NCI-H2196 treated with DMSO at 0.1 percent for 48 hours (cell line): ENCODE measurements around the gene CHCHD3.

Experiments used
- DNase-seq: peaks from one replicate; lab custom pipeline; 2025; ENCODE audit not compliant: unreplicated experiment; lab: John Stamatoyannopoulos, UW

The CHCHD3 gene

DNA sequence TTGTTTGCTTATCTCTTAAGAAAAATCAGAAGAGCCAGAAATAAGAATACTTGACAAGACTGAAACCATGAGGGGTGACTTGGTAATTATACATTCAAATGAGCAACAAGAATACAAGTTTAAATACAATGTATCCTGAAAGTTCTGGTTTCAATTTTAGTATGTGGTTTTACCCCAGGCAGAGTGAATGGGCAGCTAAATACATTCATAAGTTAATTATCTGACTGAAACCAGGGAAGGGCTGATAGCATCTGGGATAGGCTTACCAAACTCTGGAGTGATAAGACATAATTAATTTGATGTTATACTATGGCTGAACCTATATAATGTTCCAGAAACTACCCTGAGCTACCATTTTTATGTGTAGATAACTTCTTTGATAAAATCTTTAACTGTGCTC, 253.4 kb downstream of the CHCHD3 start:
- DNase-seq, result no peak

DNA sequence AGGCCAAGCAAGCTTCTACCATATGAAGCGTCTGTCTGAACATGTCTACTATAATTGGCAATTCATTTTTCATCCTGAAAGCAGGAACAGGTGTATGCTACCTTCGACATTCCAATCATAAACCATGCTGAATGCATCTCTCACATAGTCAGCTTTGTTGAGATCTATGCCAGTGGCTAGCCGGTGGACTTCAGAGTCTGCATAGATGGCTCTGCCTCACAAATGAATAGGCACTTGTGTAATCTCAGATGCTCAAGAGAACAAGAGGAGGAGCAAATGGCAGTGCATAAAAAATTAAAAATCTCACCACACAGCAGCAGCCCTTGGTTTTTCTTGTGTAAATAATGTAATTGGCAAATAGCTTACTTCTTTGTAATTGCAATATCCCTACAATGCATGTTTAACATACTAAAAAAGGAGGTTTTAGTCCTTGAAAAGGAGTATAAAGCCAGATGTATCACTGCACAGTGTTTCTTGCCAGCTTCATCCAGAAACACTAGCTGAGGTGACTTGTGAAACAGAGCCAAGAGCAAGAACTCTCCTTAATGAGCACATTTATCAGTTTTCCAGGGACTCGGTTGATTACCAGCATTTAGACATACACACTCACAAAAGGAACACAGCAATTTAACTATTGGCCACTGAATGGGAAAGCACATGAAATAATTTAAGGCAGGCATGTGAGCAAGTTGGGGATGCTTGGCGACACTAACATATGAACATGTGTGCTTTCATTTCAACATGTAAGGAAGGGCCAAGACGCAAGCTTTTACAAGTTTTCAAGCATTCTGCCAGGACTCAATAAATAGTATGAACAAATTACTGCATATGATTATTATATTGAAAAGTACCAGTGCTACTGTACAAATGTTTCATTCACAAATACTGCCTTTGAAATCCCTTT, 255.7 kb downstream of the CHCHD3 start:
- DNase-seq, result no peak

DNA sequence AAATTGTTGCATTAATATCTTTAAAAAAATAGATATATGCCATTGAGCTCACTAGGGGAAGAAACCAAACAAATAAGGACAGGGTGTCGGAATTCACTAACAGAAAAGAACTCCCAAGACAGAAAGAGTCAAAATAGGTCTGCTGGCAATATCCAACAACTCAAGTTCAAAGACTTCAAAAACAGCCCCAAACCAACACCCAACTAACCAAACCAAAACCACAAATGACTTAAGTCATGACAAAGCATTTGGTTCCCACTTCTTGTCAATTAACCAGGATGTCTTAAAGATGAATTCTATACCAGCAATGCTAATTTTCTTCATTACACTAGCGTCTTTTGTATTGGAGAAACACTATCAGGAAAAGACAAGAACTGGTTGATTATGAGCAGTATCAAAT, 256.7 kb downstream of the CHCHD3 start:
- no peak for DNase-seq

DNA sequence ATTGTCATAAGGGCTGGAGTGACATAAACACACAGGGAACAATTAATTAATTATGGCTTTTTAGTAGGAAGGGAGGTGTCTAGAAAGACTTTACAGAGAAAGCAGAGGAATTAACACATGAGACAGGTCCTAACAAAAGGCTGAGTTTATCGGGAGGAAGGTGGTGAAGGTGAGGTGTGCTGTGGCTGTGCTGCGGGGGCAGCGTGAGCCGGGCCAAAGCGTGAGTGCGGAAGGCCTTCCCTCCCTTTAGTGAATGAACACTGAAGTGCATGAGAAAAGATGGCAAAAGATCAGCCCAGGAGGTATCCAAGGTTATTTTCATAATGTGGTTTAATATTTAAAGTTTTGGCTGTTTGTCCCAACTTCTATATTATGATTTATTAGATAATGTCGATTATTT, 262.2 kb downstream of the CHCHD3 start:
- no peak for DNase-seq

DNA sequence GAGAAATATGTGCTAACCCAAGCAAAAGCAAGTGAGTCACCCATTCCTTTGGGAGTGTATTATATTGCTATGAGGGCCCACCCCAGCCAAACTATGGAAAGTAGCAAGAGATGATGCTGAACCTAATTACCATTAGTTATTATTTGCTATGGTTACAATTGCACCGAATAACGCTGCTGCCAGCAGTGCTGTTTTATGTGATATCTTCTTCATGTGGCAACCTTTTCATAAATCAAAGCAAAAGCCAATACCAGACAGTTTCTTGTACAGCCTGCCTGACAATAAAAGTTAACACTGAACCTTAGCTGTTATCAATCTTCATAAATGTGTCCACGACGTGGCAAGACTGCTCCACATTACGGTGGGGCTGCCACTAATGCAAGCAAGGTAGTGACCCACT, 263.9 kb downstream of the CHCHD3 start:
- no peak for DNase-seq

DNA sequence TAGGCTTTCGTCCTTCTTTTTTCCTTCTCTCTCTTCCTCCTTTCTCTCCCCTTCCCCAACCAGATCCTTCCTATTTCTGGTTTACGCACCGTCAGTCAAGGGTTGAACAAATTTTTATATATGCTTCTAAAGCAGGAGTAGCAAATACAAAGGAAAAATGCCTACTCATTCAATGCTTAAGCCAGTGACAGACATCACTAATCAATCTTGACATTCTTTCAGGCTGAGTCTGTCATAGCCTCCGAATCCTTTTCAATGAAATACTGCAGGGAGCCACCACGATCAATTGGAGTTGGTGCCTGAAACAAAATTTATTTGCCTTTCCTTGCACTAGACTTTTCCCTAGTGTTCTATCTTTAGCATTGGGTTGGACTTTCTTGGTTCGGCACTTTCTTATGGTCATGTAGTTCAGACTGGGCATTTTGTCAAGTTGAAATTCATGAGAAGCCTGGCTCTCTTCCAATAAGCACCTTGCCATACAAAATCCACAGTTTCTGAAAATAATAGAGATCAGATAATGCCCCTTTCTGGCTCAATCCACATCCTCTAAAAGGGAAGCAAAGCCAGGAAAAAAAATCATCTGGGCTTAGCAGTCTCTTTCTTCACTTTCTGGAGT, 266.1 kb downstream of the CHCHD3 start:
- no peak for DNase-seq

DNA sequence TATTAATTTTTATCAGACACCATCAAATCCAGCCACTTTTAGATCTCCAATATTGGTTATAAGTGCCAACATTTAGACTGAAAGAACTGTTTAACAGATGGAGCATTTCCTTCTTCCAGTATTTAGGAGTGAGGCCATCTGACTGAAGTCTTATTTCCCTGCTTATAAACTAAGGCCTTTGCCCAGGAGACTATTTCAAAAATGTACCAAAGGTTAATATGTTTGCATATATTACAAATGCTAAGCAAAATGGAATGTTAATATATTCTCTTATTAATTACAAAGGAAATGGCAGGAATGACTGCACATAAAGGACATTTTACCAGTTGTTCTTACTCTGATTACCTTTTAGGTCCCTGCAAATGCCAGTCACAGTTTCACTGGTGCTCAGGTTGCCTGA, 266.8 kb downstream of the CHCHD3 start:
- no peak for DNase-seq

DNA sequence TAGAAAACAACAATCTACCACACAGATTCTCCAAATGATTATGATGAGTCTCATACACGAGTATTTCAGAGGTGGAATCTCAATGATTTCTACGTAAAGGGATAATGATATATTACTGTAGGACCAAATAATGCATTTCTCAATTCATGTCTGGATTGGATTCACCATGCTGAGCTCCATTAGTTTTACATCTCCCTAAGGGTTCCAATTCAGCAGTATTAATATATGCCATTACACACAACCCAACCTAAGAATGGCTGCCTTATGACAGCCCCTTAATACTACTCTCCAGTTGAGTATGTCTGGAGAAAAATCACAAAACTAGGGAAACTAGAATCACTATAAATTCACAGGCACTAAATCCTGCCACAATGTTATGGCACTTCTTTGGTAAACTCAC, 271.3 kb downstream of the CHCHD3 start:
- no peak for DNase-seq

DNA sequence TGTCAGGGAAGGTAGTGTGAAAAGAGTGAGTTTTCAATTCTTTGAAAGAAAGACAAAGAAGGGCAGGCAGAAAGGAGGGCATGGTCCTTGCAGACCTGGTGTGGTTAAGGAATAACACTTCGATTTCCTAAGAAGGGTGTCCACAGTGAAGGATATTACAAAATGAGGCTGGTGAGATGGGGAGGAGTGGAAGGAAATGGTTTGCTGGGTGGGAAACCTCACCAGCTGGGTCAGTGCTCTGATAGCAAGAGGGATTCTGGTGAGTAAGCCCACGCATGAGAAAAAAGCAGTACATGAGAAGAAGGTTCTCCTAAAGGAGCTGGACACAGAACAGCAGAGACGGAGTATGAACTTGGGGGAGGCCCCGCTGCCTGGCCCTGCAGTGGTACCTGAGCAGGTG, 275.1 kb downstream of the CHCHD3 start:
- DNase-seq, result no peak

DNA sequence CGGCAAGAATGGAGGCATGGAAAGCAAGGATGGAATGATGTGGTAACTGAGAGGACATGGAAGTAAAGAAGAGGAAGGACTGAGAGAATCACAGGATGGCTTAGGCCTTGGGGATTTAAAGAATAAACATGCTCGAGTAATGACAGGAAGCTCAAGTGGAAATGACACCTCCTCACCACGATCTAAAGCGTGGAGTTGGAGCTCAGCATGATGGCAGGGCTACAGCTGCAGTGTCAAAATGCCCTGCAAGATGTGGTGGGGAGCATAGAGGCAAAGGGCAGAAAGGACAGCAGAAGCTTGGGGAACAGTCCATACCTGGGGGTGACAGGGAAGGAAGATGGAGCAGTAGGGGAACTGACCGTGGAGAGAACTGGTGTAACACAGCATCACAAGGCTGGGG, 276.1 kb downstream of the CHCHD3 start:
- DNase-seq, result no peak

DNA sequence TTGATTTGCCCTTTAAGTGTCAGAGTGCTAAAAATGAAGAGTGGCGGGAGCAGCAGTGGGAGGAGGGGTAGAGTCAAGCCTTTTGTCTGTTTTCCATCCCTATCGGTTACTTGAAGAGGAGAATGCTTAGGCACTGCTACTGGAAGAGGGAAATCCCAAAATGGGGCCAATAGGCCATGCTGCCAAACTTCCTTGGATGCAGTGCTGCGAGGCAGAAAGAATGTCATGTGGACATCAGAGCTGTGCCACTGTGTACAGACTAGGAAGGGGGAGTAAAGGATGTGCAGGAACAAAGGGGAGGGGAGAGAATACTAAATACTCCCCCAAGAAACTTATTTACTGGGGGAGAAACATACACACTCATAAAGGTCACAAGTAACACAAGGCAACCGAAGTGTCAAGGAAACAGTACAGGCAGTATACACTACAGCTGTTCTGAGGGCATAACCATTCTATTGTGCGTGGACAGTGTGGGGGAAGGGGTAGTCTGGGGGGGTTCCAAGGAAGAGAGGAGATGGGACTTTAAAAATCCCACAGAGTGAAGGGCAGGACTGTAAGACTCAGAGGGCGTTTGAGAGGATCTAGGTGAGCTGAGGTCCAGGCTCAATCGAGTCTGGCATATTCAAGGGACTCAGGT, 276.9 kb downstream of the CHCHD3 start:
- DNase-seq, result no peak

DNA sequence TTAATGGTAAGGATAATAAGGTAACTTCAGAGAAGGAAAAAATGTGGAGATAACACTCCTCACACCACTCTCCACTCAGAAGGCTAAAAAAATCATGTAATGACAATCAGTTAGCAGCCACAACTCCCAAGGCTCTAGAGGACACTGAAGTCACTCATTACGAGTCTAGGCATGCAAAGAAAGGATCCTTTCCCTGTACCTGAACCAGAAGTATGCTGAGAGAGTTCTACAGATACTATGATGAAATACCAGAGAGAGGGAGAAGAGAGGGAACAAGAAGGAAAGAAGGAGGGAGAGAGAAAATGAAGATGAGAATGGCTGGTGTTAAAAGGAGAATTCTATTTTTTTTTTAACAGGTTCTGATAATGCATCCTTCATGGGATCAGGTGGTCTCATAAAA, 281.4 kb downstream of the CHCHD3 start:
- no peak for DNase-seq

DNA sequence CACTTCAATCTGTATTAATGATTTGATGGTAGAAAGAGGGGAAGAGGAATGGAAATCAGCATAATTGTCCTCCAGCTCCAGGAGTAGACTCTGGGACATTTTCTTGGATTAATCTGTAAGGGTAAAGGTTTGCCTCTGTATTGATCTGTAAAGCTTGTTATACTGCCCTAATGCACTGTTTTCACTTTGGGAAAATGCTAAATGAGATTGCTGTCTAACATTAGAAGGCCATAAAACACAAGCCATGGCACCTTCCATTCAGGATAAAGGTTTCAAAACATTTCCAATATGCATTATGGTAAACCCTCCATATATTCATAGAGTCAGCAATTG, 282.8 kb downstream of the CHCHD3 start:
- no peak for DNase-seq

DNA sequence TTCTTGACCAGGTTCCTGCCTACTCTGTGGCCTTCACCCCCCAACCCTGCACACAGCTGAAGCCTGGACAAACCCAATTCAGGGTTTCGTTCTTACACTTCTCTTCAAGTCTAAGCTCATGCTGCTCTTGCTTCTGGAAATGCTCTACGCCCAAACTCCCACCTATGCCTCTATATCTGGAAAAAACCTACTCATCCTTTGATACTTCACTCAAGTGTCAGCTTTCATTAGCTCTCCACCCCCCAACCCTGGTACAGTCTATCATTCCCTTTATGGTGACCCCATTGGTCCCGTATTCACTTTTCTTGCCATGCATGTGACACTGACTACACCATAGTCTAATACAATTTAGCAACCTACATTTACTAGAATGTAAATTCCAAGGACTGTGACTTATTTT, 284.7 kb downstream of the CHCHD3 start:
- DNase-seq, result no peak

DNA sequence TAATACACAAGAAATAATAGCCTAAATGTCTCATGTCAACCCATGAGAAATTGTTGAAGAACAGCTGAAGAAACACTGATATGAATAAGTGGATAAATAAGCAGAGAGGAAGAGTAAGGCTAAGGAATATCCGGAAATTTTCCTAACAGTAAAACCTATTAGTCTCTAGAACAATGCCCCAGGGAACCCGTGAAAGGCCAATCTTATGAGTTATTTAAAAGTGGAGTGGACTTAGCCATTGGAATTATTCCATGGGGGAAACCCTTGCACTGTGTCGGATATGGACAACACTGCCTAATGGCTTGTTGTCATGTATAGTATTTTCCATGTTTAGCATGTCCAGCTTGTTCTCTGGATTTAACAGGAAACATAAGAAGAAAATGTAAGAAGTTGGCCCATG, 288.4 kb downstream of the CHCHD3 start:
- DNase-seq, result no peak

DNA sequence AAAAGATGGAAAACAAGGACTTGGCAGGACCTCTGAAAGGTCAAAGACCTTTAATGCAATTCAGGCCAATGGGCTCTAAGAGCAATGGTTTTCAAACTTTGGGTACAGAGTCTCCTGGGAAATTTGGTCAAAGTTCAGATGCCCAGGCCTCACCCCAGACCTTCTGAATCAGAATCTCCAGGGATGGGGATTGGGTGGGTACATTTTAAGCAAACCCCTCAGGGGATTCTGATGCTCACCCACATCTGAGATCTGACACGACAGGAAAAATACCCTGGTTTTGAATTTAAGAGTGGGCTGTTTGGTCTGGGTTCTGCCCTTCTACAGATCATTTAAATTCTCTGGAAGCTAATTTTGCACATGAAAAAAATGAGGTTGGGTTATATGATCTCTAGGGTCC, 290.9 kb downstream of the CHCHD3 start:
- DNase-seq, result no peak

DNA sequence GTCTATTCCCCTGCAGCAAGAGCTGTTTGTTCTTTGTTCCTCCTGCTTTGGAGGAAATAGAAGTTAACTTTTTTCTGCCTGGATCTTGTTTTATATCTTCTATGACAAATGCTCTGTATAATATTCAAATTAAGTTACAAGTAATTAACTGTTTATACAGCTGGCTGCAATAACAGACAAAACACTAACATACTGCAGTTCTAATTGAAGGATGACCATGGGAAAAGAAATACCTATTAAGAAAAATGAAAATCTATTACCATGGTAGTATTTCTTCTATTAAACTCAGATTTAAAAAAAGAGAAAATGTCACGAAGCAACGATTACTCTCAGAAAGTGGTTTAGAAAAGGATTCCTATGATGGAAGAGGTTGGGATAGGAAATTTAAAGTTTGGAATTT, 291.8 kb downstream of the CHCHD3 start:
- DNase-seq, result no peak

DNA sequence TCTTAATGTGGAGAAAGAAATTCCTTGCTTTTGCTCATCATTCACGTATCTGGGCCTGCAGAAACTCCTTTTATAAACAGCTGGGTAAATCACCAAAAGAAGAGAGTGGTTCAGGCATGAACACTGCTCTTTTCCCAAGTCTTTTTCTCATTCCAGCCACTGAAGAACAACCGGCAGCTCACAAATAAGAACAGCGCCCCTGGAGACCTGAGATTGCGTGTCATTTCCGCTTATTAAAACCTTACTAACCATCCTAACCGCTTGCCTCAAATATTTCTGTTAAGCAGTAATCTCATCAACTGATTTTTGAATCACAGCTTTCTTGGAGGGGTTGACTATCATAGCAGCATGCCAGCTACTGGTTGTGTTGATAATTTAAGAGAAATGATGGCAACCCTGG, 292.6 kb downstream of the CHCHD3 start:
- no peak for DNase-seq

DNA sequence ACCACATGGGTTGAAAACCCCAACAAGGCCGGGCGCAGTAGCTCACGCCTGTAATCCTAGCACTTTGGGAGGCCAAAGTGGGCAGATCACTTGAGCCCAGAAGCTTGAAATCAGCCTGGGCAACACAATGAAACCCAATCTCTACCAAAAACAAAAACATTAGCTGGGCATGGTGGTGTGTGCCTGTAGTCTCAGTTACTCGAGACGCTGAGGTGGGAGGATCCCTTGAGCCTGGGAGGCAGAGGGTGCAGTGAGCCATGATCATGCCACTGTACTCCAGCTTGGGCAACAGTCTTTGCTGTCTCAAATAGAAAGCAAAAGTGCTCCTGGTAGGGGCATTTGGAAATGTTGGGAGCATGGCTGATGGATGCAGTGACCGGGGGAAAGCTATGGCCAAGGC, 296.0 kb downstream of the CHCHD3 start:
- DNase-seq, result no peak

DNA sequence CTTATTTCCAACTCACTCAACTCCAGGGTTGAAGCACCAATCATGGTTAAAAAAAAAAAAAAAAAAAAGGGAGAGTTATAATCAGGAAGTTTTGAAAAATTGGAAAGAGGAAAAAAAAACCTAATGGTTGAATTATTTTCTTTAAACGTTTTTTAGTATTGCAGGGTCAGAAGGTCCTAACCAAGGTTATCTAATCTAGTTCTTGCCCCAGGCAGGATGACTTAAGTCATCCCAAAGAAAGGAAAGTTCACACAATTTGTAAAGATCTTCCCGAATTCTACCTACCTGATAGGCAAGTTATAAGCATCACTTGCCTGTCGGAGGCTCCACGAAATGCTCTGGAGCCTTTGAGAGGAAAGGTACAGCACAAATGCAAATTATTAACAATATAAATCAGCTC, 297.5 kb downstream of the CHCHD3 start:
- no peak for DNase-seq

DNA sequence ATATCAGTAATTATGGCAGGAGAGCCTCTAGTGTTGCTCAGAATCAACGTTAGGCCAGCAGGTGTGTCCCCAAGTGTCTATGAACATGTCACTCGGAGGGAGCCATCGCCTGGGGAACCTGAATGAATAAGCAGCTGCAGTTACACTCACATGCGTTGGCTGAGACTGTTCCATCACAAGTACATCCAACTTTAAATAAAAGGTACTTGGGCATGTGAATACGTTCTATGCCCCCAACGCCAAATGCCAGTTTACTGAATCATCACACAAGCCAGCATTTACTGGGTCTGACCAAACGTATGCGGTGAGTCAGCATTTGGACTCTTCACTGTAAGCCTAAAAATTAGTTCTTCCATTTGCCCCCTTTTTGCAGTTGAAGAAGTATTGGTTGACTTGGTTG, 298.1 kb downstream of the CHCHD3 start:
- no peak for DNase-seq
